Stimulated activated CD4-positive, alpha-beta T cell treated with anti-CD3 and anti-CD28 coated beads, TNF-alpha, amount 100 ng/mL, for 48 hours (primary cell): ENCODE data around the gene NOC3L.
"Not testable (repeated sequence)": the region's sequence is repeated elsewhere in the genome, so short reads cannot be mapped to it uniquely, and the experiment has no call there.

ENCODE experiments used
- DNase-seq, 3 donors: peaks; one replicate each; pipeline ENCODE4 v3.0.0-alpha.2; 2020; ENCODE audit warnings: low read depth in 3 of 3

The NOC3L gene, protein sequence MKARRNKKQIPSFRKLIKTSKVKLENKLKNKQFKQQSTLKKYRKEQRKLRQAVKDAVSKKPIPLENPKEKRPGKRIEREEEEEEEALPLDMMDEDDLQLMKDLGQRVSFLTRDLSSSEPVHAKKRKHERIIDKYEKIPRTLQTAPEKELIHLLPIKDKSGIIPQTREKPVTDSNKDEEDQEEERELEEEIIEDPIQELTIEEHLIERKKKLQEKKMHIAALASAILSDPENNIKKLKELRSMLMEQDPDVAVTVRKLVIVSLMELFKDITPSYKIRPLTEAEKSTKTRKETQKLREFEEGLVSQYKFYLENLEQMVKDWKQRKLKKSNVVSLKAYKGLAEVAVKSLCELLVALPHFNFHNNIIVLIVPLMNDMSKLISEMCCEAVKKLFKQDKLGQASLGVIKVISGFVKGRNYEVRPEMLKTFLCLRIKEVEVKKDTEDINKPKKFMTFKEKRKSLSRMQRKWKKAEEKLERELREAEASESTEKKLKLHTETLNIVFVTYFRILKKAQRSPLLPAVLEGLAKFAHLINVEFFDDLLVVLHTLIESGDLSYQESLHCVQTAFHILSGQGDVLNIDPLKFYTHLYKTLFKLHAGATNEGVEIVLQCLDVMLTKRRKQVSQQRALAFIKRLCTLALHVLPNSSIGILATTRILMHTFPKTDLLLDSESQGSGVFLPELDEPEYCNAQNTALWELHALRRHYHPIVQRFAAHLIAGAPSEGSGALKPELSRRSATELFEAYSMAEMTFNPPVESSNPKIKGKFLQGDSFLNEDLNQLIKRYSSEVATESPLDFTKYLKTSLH

DNA sequence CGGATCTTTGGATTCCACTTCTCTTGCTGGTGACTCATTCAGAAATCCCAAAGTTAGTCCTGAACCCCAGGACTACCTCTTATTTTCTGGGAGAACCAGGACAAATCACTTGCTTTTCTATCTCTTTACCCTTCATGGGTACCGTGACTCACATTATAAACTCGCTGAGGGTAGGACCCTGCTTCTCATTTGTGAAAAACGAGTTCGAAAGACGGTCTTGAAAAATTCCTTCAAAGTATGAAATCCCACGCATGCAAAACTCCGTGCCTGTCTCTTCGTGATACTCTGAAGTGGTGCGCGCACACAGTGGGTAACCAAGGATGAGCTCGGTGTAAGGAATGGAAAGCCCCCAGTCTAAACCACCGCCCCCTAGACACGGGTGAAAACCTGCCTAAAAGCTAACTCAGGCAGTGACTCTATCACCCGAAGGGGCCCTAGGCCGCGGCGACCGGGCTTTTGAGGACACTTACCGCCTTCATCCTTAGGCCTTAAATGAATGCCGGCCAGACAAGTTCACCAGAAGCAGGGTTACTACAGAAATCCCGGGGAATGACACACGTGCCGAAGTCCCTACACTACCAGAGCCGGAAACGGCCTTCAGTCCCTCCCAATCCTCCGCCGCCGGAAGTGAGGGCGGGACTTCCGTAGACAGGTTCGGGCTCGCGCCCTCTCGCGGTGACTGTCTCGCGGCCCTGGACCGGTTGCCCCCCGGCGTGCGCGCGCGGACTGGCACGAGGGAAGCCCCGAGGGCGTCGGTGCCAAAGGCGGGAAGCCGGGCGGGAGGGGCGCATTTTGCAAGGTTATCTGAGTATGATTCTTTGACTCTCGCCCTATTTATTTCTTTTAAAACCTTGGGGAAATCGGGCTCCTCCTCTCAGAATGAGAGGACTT is at the start of gene NOC3L:
NOC3L (minus strand) TSS at position 580 of the 891 bp plus-strand sequence; CDS start at position 479, 101 bp downstream.
- peak; percentile 88 to 94 (median 93) for DNase-seq

GRCh38 chr10:94412449-94412848 is 49.7 kb upstream of the NOC3L start:
- no peak for DNase-seq

- DNase-seq: no peak
Observed at GRCh38 chr10:94411304-94411703, 48.6 kb upstream of the NOC3L start.

GRCh38 chr10:94409021-94409657 is 46.4 kb upstream of the NOC3L start:
- no peak for DNase-seq

DNA sequence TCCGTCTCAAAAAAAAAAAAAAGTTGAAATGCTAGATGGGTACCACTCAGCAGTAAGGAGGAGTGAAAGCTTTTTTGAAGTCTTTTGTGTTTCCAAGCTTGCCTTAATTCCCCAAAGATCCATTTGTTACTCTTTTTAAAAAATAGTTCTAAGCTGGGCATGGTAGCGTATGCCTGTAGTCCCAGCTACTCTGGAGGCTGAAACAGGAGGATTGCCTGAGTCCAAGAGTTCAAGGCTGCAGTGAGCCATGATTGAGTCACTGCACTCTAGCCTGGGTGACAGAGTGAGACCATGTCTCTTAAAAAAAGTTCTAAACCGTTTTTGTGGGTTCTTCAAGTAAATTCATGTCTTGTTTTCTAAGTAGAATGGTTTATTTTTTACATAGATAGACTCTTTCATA is 44.9 kb upstream of the NOC3L start:
- no peak for DNase-seq

- DNase-seq: no peak
Observed at GRCh38 chr10:94405406-94405805, 42.7 kb upstream of the NOC3L start.

- peak in 1 of 3 donors; percentile 4 for DNase-seq
Observed at GRCh38 chr10:94403380-94404213, 40.9 kb upstream of the NOC3L start.

DNA sequence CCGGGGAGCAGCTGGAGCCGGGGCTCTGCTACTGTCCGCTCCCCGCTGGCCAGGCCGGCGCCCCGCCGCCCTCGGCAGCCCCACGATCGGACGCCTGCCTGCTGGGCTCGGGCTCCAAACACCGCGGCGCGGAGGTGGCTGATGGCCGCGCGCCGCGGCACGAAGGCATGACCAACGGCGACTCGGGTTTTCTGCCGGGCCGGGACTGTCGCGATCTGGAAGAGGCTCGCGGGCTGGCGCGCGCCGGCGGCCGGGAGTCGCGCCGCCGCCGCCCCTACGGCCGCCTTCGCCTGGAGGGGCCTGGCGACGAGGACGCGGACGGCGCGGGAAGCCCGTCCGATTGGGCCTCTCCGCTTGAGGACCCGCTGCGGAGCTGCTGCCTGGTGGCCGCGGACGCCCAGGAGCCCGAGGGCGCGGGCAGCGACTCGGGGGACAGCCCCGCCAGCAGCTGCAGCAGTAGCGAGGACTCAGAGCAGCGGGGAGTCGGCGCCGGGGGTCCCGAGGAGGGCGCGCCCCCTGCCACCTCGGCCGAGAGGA is 40.2 kb upstream of the NOC3L start:
- DNase-seq: peak in 1 of 3 donors; percentile 0

- peak in 2 of 3 donors; percentile 8 to 18 for DNase-seq
Observed at GRCh38 chr10:94402204-94402842, 39.6 kb upstream of the NOC3L start, which contains the start of gene TBC1D12. TSS of gene TBC1D12 (plus strand) at chr10:94402541. CDS start at chr10:94402614, 73 bp downstream.

- DNase-seq: no peak
Observed at GRCh38 chr10:94398762-94399161, 36.0 kb upstream of the NOC3L start.

DNA sequence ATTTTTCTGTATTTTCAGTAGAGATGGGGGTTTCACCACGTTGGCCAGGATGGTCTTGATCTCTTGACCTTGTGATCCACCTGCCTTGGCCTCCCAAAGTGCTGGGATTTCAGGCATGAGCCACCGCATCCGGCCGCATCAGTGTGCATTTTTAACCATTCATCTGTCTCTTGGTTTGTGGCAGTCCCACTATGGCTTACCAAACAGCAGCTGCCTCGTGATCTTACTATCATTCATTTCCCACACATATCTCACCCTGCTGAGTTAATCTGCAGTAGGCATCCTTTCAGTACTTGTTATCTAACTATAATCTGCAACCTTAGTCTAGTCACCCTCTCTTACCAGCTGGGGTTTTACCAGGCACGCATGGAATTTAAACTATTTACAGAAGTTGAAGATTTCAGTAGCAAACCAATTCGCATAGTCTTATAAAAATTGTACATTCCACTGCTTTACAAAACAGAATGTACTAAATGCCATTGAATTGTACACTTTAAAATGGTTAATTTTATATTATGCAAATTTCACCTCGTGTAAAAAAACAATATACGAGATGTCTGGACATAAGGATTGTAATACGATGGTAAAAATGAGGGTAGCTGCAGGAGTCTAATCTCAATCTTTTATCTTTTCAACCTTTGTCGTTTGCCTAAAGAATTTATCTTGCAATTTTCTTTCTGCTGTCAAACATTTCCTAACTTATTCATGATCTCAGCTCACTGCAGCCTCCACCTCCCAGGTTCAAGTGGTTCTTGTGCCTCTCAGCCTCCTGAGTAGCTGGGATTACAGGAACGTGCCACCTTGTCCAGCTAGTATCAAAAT is 35.0 kb upstream of the NOC3L start:
- DNase-seq: no peak

- not testable (repeated sequence) for DNase-seq
Observed at GRCh38 chr10:94392117-94392516, 29.4 kb upstream of the NOC3L start.

GRCh38 chr10:94385733-94386132 is 23.0 kb upstream of the NOC3L start:
- not testable (repeated sequence) for DNase-seq

- no peak for DNase-seq
Observed at GRCh38 chr10:94383530-94383929, 20.8 kb upstream of the NOC3L start.

- DNase-seq: no peak
Observed at GRCh38 chr10:94376865-94377264, 14.1 kb upstream of the NOC3L start.

- DNase-seq: no peak
Observed at GRCh38 chr10:94375374-94375773, 12.6 kb upstream of the NOC3L start.

- DNase-seq: no peak
Observed at GRCh38 chr10:94370501-94370900, 7.8 kb upstream of the NOC3L start.

DNA sequence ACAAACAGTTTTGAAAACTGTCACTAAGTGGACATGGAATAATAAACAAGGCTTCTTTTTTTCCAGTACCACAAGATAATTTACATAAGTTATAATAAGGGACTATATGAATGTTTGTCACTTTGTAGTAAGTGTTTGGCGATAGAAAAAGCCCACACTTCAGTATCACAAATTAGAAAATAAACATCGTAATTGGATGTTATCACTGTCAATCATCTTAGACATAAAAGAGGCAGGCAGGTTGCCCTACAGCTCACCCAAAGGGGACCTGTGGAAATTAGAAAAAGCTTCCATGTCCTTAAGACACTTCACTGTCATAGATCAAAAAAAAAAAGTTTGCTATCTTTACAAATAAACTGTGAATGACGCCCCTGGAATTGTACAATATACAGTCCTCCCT is 3.6 kb upstream of the NOC3L start:
- DNase-seq: no peak

GRCh38 chr10:94364482-94364881 is 1.7 kb upstream of the NOC3L start:
- DNase-seq: no peak
